H1 (cell line): ENCODE measurements around the gene SGMS2. TPM values are rescaled to one million over a fixed set of nuclear protein-coding genes. Genes with fewer than 3 reads are reported as not detected.

Experiments
- CTCF ChIA-PET: fragments of 300-600 bp; sonication (Branson Sonifier 250); formaldehyde crosslinking; loops from one replicate; lab custom pipeline; 2021; ENCODE audit not compliant: partially characterized antibody; lab: Charles Lee
- POLR2A ChIA-PET: fragments of 300-600 bp; sonication (Branson Sonifier 250); formaldehyde crosslinking; loops from one replicate; lab custom pipeline; 2021; ENCODE audit warnings: inconsistent platforms; ENCODE audit not compliant: partially characterized antibody; lab: Charles Lee
- DNase-seq, 2 experiments: peaks; one replicate each; pipeline versions ENCODE4 v3.0.0 to v3.0.0-alpha.2; 2010 to 2022; ENCODE audit warnings: low spot score in 2 of 2, low read depth in 1 of 2, mixed read lengths in 1 of 2
- FAIRE-seq: peaks from 2 replicates; lab custom pipeline; 2011; peaks lifted over from hg19 to GRCh38; lab: Jason Lieb, UNC
- H2AFZ ChIP-seq: 2 replicates; pipeline ENCODE4 v1.8.1; 2012; ENCODE audit warnings: low read length, inconsistent platforms
- H2AK5ac ChIP-seq: 2 replicates; pipeline ENCODE4 v1.6.1; 2013; ENCODE audit warnings: low read depth, low read length
- H2BK120ac ChIP-seq: replicated peaks from 2 replicates; pipeline ENCODE3; 2013; ENCODE audit warnings: low read depth, low read length, inconsistent platforms
- H2BK12ac ChIP-seq: 2 replicates; pipeline ENCODE4 v1.6.1; 2013; ENCODE audit warnings: low read depth, low read length
- H2BK15ac ChIP-seq: 2 replicates; pipeline ENCODE4 v1.6.1; 2013; ENCODE audit warnings: low read length
- H2BK20ac ChIP-seq: 2 replicates; pipeline ENCODE4 v1.6.1; 2013; ENCODE audit warnings: low read length
- H2BK5ac ChIP-seq: 2 replicates; pipeline ENCODE4 v1.6.1; 2013; ENCODE audit warnings: low read depth, low read length
- H3K14ac ChIP-seq: 2 replicates; pipeline ENCODE4 v1.6.1; 2013; ENCODE audit warnings: inconsistent platforms; ENCODE audit not compliant: insufficient read length
- H3K18ac ChIP-seq: 2 replicates; pipeline ENCODE4 v1.6.1; 2013; ENCODE audit warnings: low read length; ENCODE audit errors: extremely low read depth
- H3K23ac ChIP-seq: 2 replicates; pipeline ENCODE4 v1.6.1; 2013; ENCODE audit warnings: inconsistent platforms; ENCODE audit not compliant: insufficient read length
- H3K23me2 ChIP-seq: 2 replicates; pipeline ENCODE4 v1.6.1; 2013; ENCODE audit warnings: low read depth, low read length
- H3K27ac ChIP-seq: 2 replicates; pipeline ENCODE4 v1.6.1; 2011; ENCODE audit warnings: low read depth, low read length, inconsistent platforms
- H3K27me3 ChIP-seq, 4 experiments: replicated peaks in 1 of 4; 1 replicate in 1 of 4; 2 replicates in 3 of 4; pipeline versions ENCODE4 v1.6.1 to v1.8.1; 2011 to 2013; ENCODE audit warnings: low read length in 3 of 4, mild to moderate bottlenecking in 3 of 4, inconsistent platforms in 2 of 4, mixed read lengths in 2 of 4, moderate library complexity in 1 of 4; ENCODE audit not compliant: control insufficient read depth in 3 of 4, insufficient read depth in 3 of 4; ENCODE audit errors: extremely low read depth in 1 of 4
- H3K36me3 ChIP-seq, 4 experiments: 2 replicates each; pipeline versions ENCODE4 v1.6.1 to v1.8.1; 2011 to 2013; ENCODE audit warnings: mild to moderate bottlenecking in 4 of 4, low read length in 3 of 4, moderate library complexity in 2 of 4, control low read depth in 1 of 4, inconsistent platforms in 1 of 4; ENCODE audit not compliant: insufficient read depth in 4 of 4, control insufficient read depth in 2 of 4
- H3K4ac ChIP-seq: replicated peaks from 2 replicates; pipeline ENCODE3; 2013; ENCODE audit warnings: low read length, low read depth, mixed read lengths, inconsistent platforms; ENCODE audit not compliant: insufficient read length
- H3K4me1 ChIP-seq, 4 experiments: replicated peaks in 1 of 4; 1 replicate in 1 of 4; 2 replicates in 3 of 4; pipeline versions ENCODE4 v1.6.1 to v1.8.1; 2011 to 2013; ENCODE audit warnings: low read length in 3 of 4, inconsistent platforms in 2 of 4, mixed read lengths in 1 of 4; ENCODE audit not compliant: insufficient read depth in 4 of 4, control insufficient read depth in 3 of 4
- H3K4me2 ChIP-seq, 2 experiments: 2 replicates each; pipeline versions ENCODE4 v1.6.1 to v1.8.1; 2011 to 2013; ENCODE audit warnings: low read depth in 2 of 2, low read length in 2 of 2, control low read depth in 1 of 2, inconsistent platforms in 1 of 2, mild to moderate bottlenecking in 1 of 2; ENCODE audit not compliant: insufficient read depth in 1 of 2
- H3K4me3 ChIP-seq, 4 experiments: fragments of 200-600, 300-600 bp in 1 of 4; sonication (generic), shearing (Covaris generic), sonication (Bioruptor Twin) in 1 of 4; 2 replicates each; pipeline versions ENCODE4 v1.5.1 to v1.8.1; 2011 to 2016; ENCODE audit warnings: low read length in 4 of 4, low read depth in 3 of 4, control low read depth in 2 of 4, inconsistent platforms in 2 of 4, mild to moderate bottlenecking in 2 of 4, mixed read lengths in 1 of 4, moderate library complexity in 1 of 4; ENCODE audit not compliant: insufficient read depth in 2 of 4; ENCODE audit errors: extremely low read depth in 1 of 4
- H3K56ac ChIP-seq: replicated peaks from 2 replicates; pipeline ENCODE3; 2013; ENCODE audit warnings: low read depth, mild to moderate bottlenecking, mixed read lengths, low read length, inconsistent platforms; ENCODE audit not compliant: insufficient read length
- H3K79me1 ChIP-seq: 2 replicates; pipeline ENCODE4 v1.6.1; 2013; ENCODE audit warnings: low read depth, low read length, control low read depth
- H3K79me2 ChIP-seq, 2 experiments: 2 replicates each; pipeline versions ENCODE4 v1.6.1 to v1.8.1; 2012 to 2013; ENCODE audit warnings: low read length in 2 of 2, mild to moderate bottlenecking in 2 of 2, inconsistent platforms in 1 of 2; ENCODE audit not compliant: insufficient read depth in 2 of 2, control insufficient read depth in 1 of 2
- H3K9ac ChIP-seq, 4 experiments: replicated peaks in 1 of 4; 1 replicate in 1 of 4; 2 replicates in 3 of 4; pipeline versions ENCODE4 v1.6.1 to v1.8.1; 2011 to 2013; ENCODE audit warnings: low read depth in 3 of 4, low read length in 3 of 4, control low read depth in 2 of 4, mild to moderate bottlenecking in 2 of 4, moderate library complexity in 2 of 4, inconsistent platforms in 1 of 4; ENCODE audit errors: extremely low read depth in 1 of 4
- H3K9me3 ChIP-seq, 2 experiments: 2 replicates each; pipeline versions ENCODE4 v1.6.1 to v1.8.1; 2012 to 2013; ENCODE audit warnings: mild to moderate bottlenecking in 2 of 2, moderate library complexity in 2 of 2, control low read depth in 1 of 2, inconsistent platforms in 1 of 2, low read depth in 1 of 2, low read length in 1 of 2, mixed read lengths in 1 of 2; ENCODE audit not compliant: insufficient read depth in 2 of 2
- H4K20me1 ChIP-seq, 2 experiments: replicated peaks in 1 of 2; 2 replicates each; pipeline versions ENCODE3 to v1.8.1; 2011 to 2013; ENCODE audit warnings: inconsistent platforms in 2 of 2, low read length in 2 of 2, mild to moderate bottlenecking in 1 of 2; ENCODE audit not compliant: insufficient read depth in 2 of 2, control insufficient read depth in 1 of 2
- H4K5ac ChIP-seq: 2 replicates; pipeline ENCODE4 v1.6.1; 2013; ENCODE audit warnings: low read length, low read depth, mixed read lengths, inconsistent platforms; ENCODE audit not compliant: insufficient read length
- H4K8ac ChIP-seq: 2 replicates; pipeline ENCODE4 v1.8.0; 2013; ENCODE audit warnings: mild to moderate bottlenecking, moderate library complexity, low read length, inconsistent platforms; ENCODE audit not compliant: insufficient read depth; ENCODE audit errors: extremely low read depth
- H4K91ac ChIP-seq: replicated peaks from 2 replicates; pipeline ENCODE3; 2013; ENCODE audit warnings: low read length, mixed read lengths, inconsistent platforms; ENCODE audit not compliant: insufficient read length
- JUN ChIP-seq: IDR thresholded peaks from 2 replicates; pipeline ENCODE4 v1.6.1; 2011; ENCODE audit warnings: low read depth, mild to moderate bottlenecking, improper control_type of control experiment, low read length
- SIN3A ChIP-seq, 2 experiments: IDR thresholded peaks in 1 of 2; conservative IDR thresholded peaks in 1 of 2; 2 replicates each; pipeline ENCODE4 v1.6.1; 2011 to 2012; ENCODE audit warnings: low read length in 2 of 2, improper control_type of control experiment in 1 of 2, low read depth in 1 of 2, mild to moderate bottlenecking in 1 of 2
- SP2 ChIP-seq: IDR thresholded peaks from 2 replicates; pipeline ENCODE4 v1.6.1; 2012; ENCODE audit warnings: mild to moderate bottlenecking, low read length, inconsistent platforms
- WGBS, 2 experiments: shearing (Covaris generic) in 1 of 2; methylation state at CpG; one replicate each; pipeline versions ENCODE4 v1.1.6 to v1.1.7; 2013 to 2015; ENCODE audit warnings: low lambda C conversion rate in 2 of 2, mixed read lengths in 2 of 2, inconsistent platforms in 1 of 2, low coverage in 1 of 2, missing lambda C conversion rate in 1 of 2; ENCODE audit not compliant: insufficient replicate concordance in 2 of 2, insufficient coverage in 1 of 2, insufficient read length in 1 of 2; ENCODE audit errors: extremely low coverage in 1 of 2, missing lambda C conversion rate in 1 of 2; 5-methylcytosine and 5-hydroxymethylcytosine counted together
- polyA plus RNA-seq, 7 experiments: library from polyadenylated mRNA; depleted of rRNA in 3 of 7; stranded (reverse) in 5 of 7; unstranded in 2 of 7; fragments of >200 nt in 5 of 7; fragments of 200-250 nt in 2 of 7; gene quantifications; 1 replicate in 5 of 7; 2 replicates in 1 of 7; 4 replicates in 1 of 7; pipeline versions ENCODE4 v1.2.1 to v1.2.3, GENCODE V29; 2011 to 2013; ENCODE audit warnings: missing spikeins in 2 of 7, mixed read lengths in 2 of 7
- total RNA-seq: library from RNA; stranded (reverse); fragmentation: NEBNext Ultra II Directional; extraction: Animal tissue kit (Norgen Biotek cat#: 25700); gene quantifications from 2 replicates; pipeline ENCODE4 v1.2.1, GENCODE V29; 2021

SGMS2 gene
- total and polyA plus RNA-seq, 2 of the 8 experiments (the other 6 are each of a cell fraction or from before 2014, with no cell fraction given) = 0.04 to 1.3 TPM

- H3K9ac ChIP-seq = no peak overlapping the region
- H3K14ac ChIP-seq = no peak overlapping the region
- no peaks in the 10 kb centered on the region for H3K4me1 ChIP-seq
- H3K27ac ChIP-seq = no peak overlapping the region
- H4K5ac ChIP-seq = no peak overlapping the region
- peaks cover 0 to 11% (median 3%) of the 10 kb centered on the region in 4 experiments; a peak in 4 of 8 replicates for H3K36me3 ChIP-seq
- H3K9me3 ChIP-seq = no peaks in the 10 kb centered on the region
- no peak overlapping the region for H4K8ac ChIP-seq
- no peak overlapping the region for H2BK15ac ChIP-seq
- H3K79me1 ChIP-seq = no peaks in the 10 kb centered on the region
- no peak overlapping the region for H3K56ac ChIP-seq
- no peaks in the 10 kb centered on the region for H3K27me3 ChIP-seq
- no peak overlapping the region for H2AK5ac ChIP-seq
- no peak overlapping the region for H3K4me2 ChIP-seq
- no peaks in the 10 kb centered on the region for H3K79me2 ChIP-seq
- H2BK12ac ChIP-seq = no peak overlapping the region
- H4K20me1 ChIP-seq = no peaks in the 10 kb centered on the region
- TF ChIP-seq SP2 = no peak
- TF ChIP-seq JUN = no peak
- TF ChIP-seq SIN3A (conservative IDR thresholded peaks at IDR 0.05 in 1 of 2, IDR thresholded peaks at IDR 0.05 in 1 of 2; ENCODE audit: low read depth in 1 of 2, low read length in 2 of 2) = no peak
- H2BK120ac ChIP-seq = no peak overlapping the region
- DNase-seq (no peak), FAIRE-seq (no peak)
- H3K4me3 ChIP-seq = no peak overlapping the region
- no peak overlapping the region for H3K18ac ChIP-seq
- CTCF ChIA-PET = no interaction called here
- H2AFZ ChIP-seq = no peak overlapping the region
- no peak overlapping the region for H2BK5ac ChIP-seq
- no peak overlapping the region for H3K23ac ChIP-seq
- H4K91ac ChIP-seq = no peak overlapping the region
- no peak overlapping the region for H2BK20ac ChIP-seq
- no peaks in the 10 kb centered on the region for H3K23me2 ChIP-seq
- no peak overlapping the region for H3K4ac ChIP-seq
- WGBS, 2 experiments = 86% methylated on average over 3 of the region's 3 CpGs; no CpG with 5 or more reads in 1 of the 2 experiments
- POLR2A ChIA-PET = no interaction called here
Measured at GRCh38 chr4:107945809-107946208, 121.1 kb downstream of the SGMS2 start.
